ENCODE measurements around the gene OSTC.

The OSTC gene

GRCh38 chr4:108683479-108683878, 33.1 kb downstream of the OSTC start:
- H3K4me1 Mint-ChIP-seq (ENCODE audit: low read depth): peaks cover 5% of the 10 kb centered on the region

GRCh38 chr4:108685036-108685686, 34.8 kb downstream of the OSTC start:
- no peak overlapping the region for H3K4me3 Mint-ChIP-seq
- no peaks in the 10 kb centered on the region for H3K27me3 Mint-ChIP-seq
- H3K36me3 Mint-ChIP-seq (ENCODE audit: low read depth): no peaks in the 10 kb centered on the region
- intact Hi-C loops (cut with micrococcal nuclease): loop anchor here (10.0 kb wide), 1 partner anchor 720 kb away; no protein-coding TSS in a partner anchor
- no peaks in the 10 kb centered on the region for H3K9me3 Mint-ChIP-seq
- peaks cover 5% of the 10 kb centered on the region for H3K4me1 Mint-ChIP-seq (ENCODE audit: low read depth)
- H3K27ac Mint-ChIP-seq: no peak overlapping the region

More at GRCh38 chr4:108683479-108683878, 33.1 kb downstream of the OSTC start:
- intact Hi-C loops (cut with micrococcal nuclease): loop anchor here (10.0 kb wide), 1 partner anchor 721 kb away; no protein-coding TSS in a partner anchor
- Mint-ChIP-seq H3K27ac (no peak overlapping the region), H3K9me3 (no peaks in the 10 kb centered on the region), H3K4me3 (no peak overlapping the region), H3K36me3 (ENCODE audit: low read depth) (peaks cover under 1% of the 10 kb centered on the region), H3K27me3 (no peaks in the 10 kb centered on the region)

- H3K27me3 Mint-ChIP-seq: no peaks in the 10 kb centered on the region
- no peaks in the 10 kb centered on the region for H3K9me3 Mint-ChIP-seq
- H3K4me3 Mint-ChIP-seq: no peak overlapping the region
- intact Hi-C loops (cut with micrococcal nuclease): no loop called here
- H3K4me1 Mint-ChIP-seq (ENCODE audit: low read depth): no peaks in the 10 kb centered on the region
- no peak overlapping the region for H3K27ac Mint-ChIP-seq
- H3K36me3 Mint-ChIP-seq (ENCODE audit: low read depth): no peaks in the 10 kb centered on the region
Measured at GRCh38 chr4:108690738-108691137, 40.3 kb downstream of the OSTC start.

DNA sequence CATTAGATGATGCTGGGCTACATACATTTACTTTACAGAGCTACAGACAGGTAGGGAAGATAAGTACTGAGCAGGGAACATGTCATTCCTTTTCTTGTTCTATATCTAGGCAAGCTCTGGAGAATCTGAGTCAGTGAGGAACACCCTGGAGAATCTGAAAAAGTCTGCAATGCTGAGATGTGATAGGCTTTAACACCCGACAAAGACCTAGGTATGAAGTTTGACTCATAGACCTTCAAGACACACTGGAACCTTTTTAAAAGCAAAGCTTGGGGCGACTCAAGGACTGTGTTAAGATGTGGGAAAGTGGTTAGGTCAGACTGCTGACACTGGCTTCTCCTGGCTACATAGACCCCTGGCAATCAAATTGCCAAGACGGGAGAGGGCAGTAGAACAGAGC, 42.8 kb downstream of the OSTC start:
- no peaks in the 10 kb centered on the region for H3K36me3 Mint-ChIP-seq (ENCODE audit: low read depth)
- H3K27me3 Mint-ChIP-seq: peaks cover 2% of the 10 kb centered on the region
- H3K9me3 Mint-ChIP-seq: no peaks in the 10 kb centered on the region
- no peak overlapping the region for H3K27ac Mint-ChIP-seq
- H3K4me1 Mint-ChIP-seq (ENCODE audit: low read depth): no peaks in the 10 kb centered on the region
- intact Hi-C loops (cut with micrococcal nuclease): no loop called here
- H3K4me3 Mint-ChIP-seq: no peak overlapping the region

- Mint-ChIP-seq H3K4me3 (no peak overlapping the region), H3K9me3 (no peaks in the 10 kb centered on the region)
Measured at GRCh38 chr4:108693819-108694218, 43.4 kb downstream of the OSTC start.

GRCh38 chr4:108694423-108694822, 44.0 kb downstream of the OSTC start:
- Mint-ChIP-seq H3K4me1 (ENCODE audit: low read depth) (no peaks in the 10 kb centered on the region), H3K27me3 (peaks cover 5% of the 10 kb centered on the region), H3K4me3 (no peak overlapping the region), H3K27ac (no peak overlapping the region), H3K36me3 (ENCODE audit: low read depth) (no peaks in the 10 kb centered on the region), H3K9me3 (no peaks in the 10 kb centered on the region)
- intact Hi-C loops (cut with micrococcal nuclease): no loop called here

More at GRCh38 chr4:108693819-108694218, 43.4 kb downstream of the OSTC start:
- H3K36me3 Mint-ChIP-seq (ENCODE audit: low read depth): no peaks in the 10 kb centered on the region
- no peaks in the 10 kb centered on the region for H3K4me1 Mint-ChIP-seq (ENCODE audit: low read depth)
- H3K27ac Mint-ChIP-seq: no peak overlapping the region
- peaks cover 5% of the 10 kb centered on the region for H3K27me3 Mint-ChIP-seq
- intact Hi-C loops (cut with micrococcal nuclease): no loop called here

- H3K27ac Mint-ChIP-seq: no peak overlapping the region
- peaks cover 5% of the 10 kb centered on the region for H3K27me3 Mint-ChIP-seq
- intact Hi-C loops (cut with micrococcal nuclease): no loop called here
- H3K4me1 Mint-ChIP-seq (ENCODE audit: low read depth): no peaks in the 10 kb centered on the region
- H3K36me3 Mint-ChIP-seq (ENCODE audit: low read depth): no peaks in the 10 kb centered on the region
- H3K9me3 Mint-ChIP-seq: no peaks in the 10 kb centered on the region
- no peak overlapping the region for H3K4me3 Mint-ChIP-seq
Measured at GRCh38 chr4:108695062-108695461, 44.7 kb downstream of the OSTC start.

DNA sequence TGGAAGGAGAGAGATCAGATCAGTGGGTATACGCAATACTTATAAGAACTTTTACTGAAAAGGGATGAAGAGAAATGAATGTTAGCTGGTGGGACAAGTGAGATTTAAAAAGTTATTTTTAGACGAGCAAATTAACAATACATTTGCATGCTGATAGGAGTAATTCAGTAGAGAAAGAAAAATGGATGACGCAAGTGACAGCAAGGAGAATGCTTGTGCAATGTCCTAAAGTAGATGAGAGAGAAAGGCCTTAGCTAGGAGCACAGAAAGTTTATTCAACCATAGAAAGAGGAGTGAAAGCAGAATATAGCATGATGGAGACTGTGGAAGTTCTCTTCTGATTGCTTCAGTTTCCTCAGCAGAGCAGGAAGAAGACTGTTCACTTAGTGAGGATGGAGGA, 45.8 kb downstream of the OSTC start:
- Mint-ChIP-seq H3K4me1 (ENCODE audit: low read depth) (no peaks in the 10 kb centered on the region), H3K27ac (no peak overlapping the region), H3K4me3 (no peak overlapping the region), H3K27me3 (peaks cover 8% of the 10 kb centered on the region), H3K9me3 (no peaks in the 10 kb centered on the region), H3K36me3 (ENCODE audit: low read depth) (no peaks in the 10 kb centered on the region)
- intact Hi-C loops (cut with micrococcal nuclease): no loop called here

GRCh38 chr4:108700081-108700757, 49.8 kb downstream of the OSTC start:
- H3K4me3 Mint-ChIP-seq: no peak overlapping the region
- H3K36me3 Mint-ChIP-seq (ENCODE audit: low read depth): no peaks in the 10 kb centered on the region
- peaks cover 26% of the 10 kb centered on the region for H3K27me3 Mint-ChIP-seq
- no peak overlapping the region for H3K27ac Mint-ChIP-seq
- no peaks in the 10 kb centered on the region for H3K4me1 Mint-ChIP-seq (ENCODE audit: low read depth)
- H3K9me3 Mint-ChIP-seq: no peaks in the 10 kb centered on the region
- intact Hi-C loops (cut with micrococcal nuclease): no loop called here

DNA sequence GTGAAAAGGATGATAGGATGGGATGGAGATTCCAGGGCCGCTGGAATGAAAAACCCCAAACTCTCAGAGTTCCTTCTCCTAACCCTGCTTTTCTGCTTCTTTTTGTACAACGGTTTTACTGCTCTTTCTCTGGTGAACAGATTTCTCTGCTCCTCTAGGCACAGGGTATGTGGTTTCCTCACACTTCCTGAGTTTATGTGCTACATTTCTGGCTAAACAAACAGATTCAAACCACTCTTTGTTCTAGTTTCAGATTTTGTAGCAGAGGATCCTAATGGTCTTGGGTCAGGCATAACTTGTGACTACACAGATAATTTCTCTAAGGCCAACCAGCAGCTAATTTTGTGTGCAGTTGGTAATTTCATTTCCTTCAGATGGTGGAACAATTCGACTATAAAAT, 52.6 kb downstream of the OSTC start:
- Mint-ChIP-seq H3K36me3 (ENCODE audit: low read depth) (no peaks in the 10 kb centered on the region), H3K9me3 (no peaks in the 10 kb centered on the region), H3K4me1 (ENCODE audit: low read depth) (no peaks in the 10 kb centered on the region), H3K27ac (no peak overlapping the region), H3K27me3 (peaks cover 25% of the 10 kb centered on the region), H3K4me3 (no peak overlapping the region)
- intact Hi-C loops (cut with micrococcal nuclease): no loop called here

GRCh38 chr4:108703370-108703769, 53.0 kb downstream of the OSTC start:
- intact Hi-C loops (cut with micrococcal nuclease): no loop called here
- H3K9me3 Mint-ChIP-seq: no peaks in the 10 kb centered on the region
- no peak overlapping the region for H3K4me3 Mint-ChIP-seq
- no peaks in the 10 kb centered on the region for H3K4me1 Mint-ChIP-seq (ENCODE audit: low read depth)
- H3K27ac Mint-ChIP-seq: no peak overlapping the region
- H3K27me3 Mint-ChIP-seq: peaks cover 24% of the 10 kb centered on the region
- H3K36me3 Mint-ChIP-seq (ENCODE audit: low read depth): no peaks in the 10 kb centered on the region

DNA sequence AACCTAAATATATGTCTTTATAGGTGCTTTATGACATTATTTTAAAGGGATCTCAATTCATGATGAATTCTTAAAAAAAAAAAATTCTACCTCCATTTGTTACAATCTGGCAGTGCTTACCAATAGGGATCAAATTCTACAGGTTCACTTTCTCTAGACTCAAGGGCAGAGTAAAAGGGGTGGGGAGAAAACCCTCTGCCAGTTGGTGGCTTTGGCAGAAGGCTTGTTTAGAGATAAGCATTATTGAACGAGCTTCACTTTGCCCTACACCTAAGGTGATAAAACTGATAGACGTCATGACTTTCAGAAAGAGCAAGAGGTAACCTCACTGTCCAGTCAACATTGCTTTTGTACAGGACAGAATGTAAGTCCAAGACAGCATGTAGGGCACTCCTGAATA, 53.6 kb downstream of the OSTC start:
- Mint-ChIP-seq H3K9me3 (no peaks in the 10 kb centered on the region), H3K27me3 (peaks cover 22% of the 10 kb centered on the region), H3K4me1 (ENCODE audit: low read depth) (no peaks in the 10 kb centered on the region), H3K4me3 (no peak overlapping the region), H3K36me3 (ENCODE audit: low read depth) (no peaks in the 10 kb centered on the region), H3K27ac (no peak overlapping the region)
- intact Hi-C loops (cut with micrococcal nuclease): no loop called here

- no peak overlapping the region for H3K27ac Mint-ChIP-seq
Measured at GRCh38 chr4:108706289-108706688, 55.9 kb downstream of the OSTC start.

GRCh38 chr4:108709234-108709633, 58.8 kb downstream of the OSTC start:
- H3K27me3 Mint-ChIP-seq: peaks cover 7% of the 10 kb centered on the region
- H3K4me3 Mint-ChIP-seq: no peak overlapping the region
- H3K9me3 Mint-ChIP-seq: no peaks in the 10 kb centered on the region
- intact Hi-C loops (cut with micrococcal nuclease): no loop called here
- no peaks in the 10 kb centered on the region for H3K36me3 Mint-ChIP-seq (ENCODE audit: low read depth)
- no peaks in the 10 kb centered on the region for H3K4me1 Mint-ChIP-seq (ENCODE audit: low read depth)
- H3K27ac Mint-ChIP-seq: no peak overlapping the region

More at GRCh38 chr4:108706289-108706688, 55.9 kb downstream of the OSTC start:
- intact Hi-C loops (cut with micrococcal nuclease): no loop called here
- Mint-ChIP-seq H3K4me1 (ENCODE audit: low read depth) (no peaks in the 10 kb centered on the region), H3K36me3 (ENCODE audit: low read depth) (no peaks in the 10 kb centered on the region), H3K4me3 (no peak overlapping the region), H3K9me3 (no peaks in the 10 kb centered on the region), H3K27me3 (peaks cover 20% of the 10 kb centered on the region)

Measured in dendritic cell treated with granulocyte-macrophage colony-stimulating factor and Interleukin-4, amounts not matched to agents 40 ng/mL and 50 ng/mL, for 4 days (primary cell).